Mesenchymal stem cell (in vitro differentiated cells and primary cell): ENCODE results near the gene SHANK2.

Experiments used
- DNase-seq: peaks from one replicate; pipeline ENCODE4 v3.0.0-alpha.2; 2013
- H2AFZ ChIP-seq: one replicate; pipeline ENCODE4 v1.6.1; 2013; ENCODE audit warnings: low read depth, mild to moderate bottlenecking, control low read depth, inconsistent platforms, low read length, moderate library complexity
- H2AK5ac ChIP-seq: 2 replicates; pipeline ENCODE4 v1.6.1; 2013; ENCODE audit warnings: low read length, moderate library complexity, mild to moderate bottlenecking, inconsistent platforms; ENCODE audit not compliant: severe bottlenecking
- H2BK120ac ChIP-seq: one replicate; pipeline ENCODE4 v1.6.1; 2013; ENCODE audit warnings: low read depth, mild to moderate bottlenecking, inconsistent platforms, low read length, moderate library complexity
- H2BK12ac ChIP-seq, 2 experiments: one replicate each; pipeline ENCODE4 v1.6.1; 2013; ENCODE audit warnings: inconsistent platforms in 2 of 2, low read length in 2 of 2, mild to moderate bottlenecking in 2 of 2, moderate library complexity in 2 of 2, control low read depth in 1 of 2
- H2BK15ac ChIP-seq: one replicate; pipeline ENCODE4 v1.6.1; 2013; ENCODE audit warnings: mild to moderate bottlenecking, low read depth, inconsistent platforms; ENCODE audit not compliant: poor library complexity, severe bottlenecking
- H2BK5ac ChIP-seq: 2 replicates; pipeline ENCODE4 v1.6.1; 2013; ENCODE audit warnings: low read depth, mild to moderate bottlenecking, low read length, control low read depth, inconsistent platforms; ENCODE audit not compliant: poor library complexity, severe bottlenecking
- H3K14ac ChIP-seq, 2 experiments: one replicate each; pipeline ENCODE4 v1.6.1; 2013; ENCODE audit warnings: inconsistent platforms in 2 of 2, low read length in 2 of 2, control low read depth in 1 of 2, mild to moderate bottlenecking in 1 of 2, moderate library complexity in 1 of 2
- H3K18ac ChIP-seq, 2 experiments: one replicate each; pipeline ENCODE4 v1.6.1; 2013; ENCODE audit warnings: inconsistent platforms in 2 of 2, low read length in 2 of 2, control low read depth in 1 of 2, low read depth in 1 of 2, mild to moderate bottlenecking in 1 of 2
- H3K23ac ChIP-seq, 2 experiments: one replicate each; pipeline ENCODE4 v1.6.1; 2013; ENCODE audit warnings: inconsistent platforms in 2 of 2, low read length in 2 of 2, mild to moderate bottlenecking in 2 of 2, moderate library complexity in 2 of 2, control low read depth in 1 of 2
- H3K27ac ChIP-seq: 2 replicates; pipeline ENCODE4 v1.5.1; 2013; ENCODE audit warnings: mild to moderate bottlenecking, moderate library complexity, low read length, control low read depth, inconsistent platforms; ENCODE audit not compliant: poor library complexity, severe bottlenecking
- H3K27me3 ChIP-seq, 2 experiments: 2 replicates each; pipeline versions ENCODE4 v1.6.1 to v1.7.0; 2013; ENCODE audit warnings: low read length in 2 of 2, mild to moderate bottlenecking in 2 of 2, moderate library complexity in 2 of 2, control low read depth in 1 of 2, inconsistent platforms in 1 of 2; ENCODE audit not compliant: control insufficient read depth in 1 of 2, insufficient read depth in 1 of 2
- H3K36me3 ChIP-seq, 2 experiments: 2 replicates each; pipeline versions ENCODE4 v1.6.1 to v1.7.0; 2013; ENCODE audit warnings: low read length in 2 of 2, control low read depth in 1 of 2, inconsistent platforms in 1 of 2, low read depth in 1 of 2, mild to moderate bottlenecking in 1 of 2; ENCODE audit not compliant: insufficient read depth in 2 of 2, control insufficient read depth in 1 of 2
- H3K4ac ChIP-seq, 2 experiments: one replicate each; pipeline ENCODE4 v1.6.1; 2013; ENCODE audit warnings: inconsistent platforms in 2 of 2, low read length in 2 of 2, mild to moderate bottlenecking in 2 of 2, moderate library complexity in 2 of 2, control low read depth in 1 of 2, low read depth in 1 of 2
- H3K4me1 ChIP-seq: 2 replicates; pipeline ENCODE4 v1.6.1; 2013; ENCODE audit warnings: low read depth, low read length, control low read depth; ENCODE audit not compliant: control insufficient read depth, insufficient read depth
- H3K4me2 ChIP-seq: 2 replicates; pipeline ENCODE4 v1.6.1; 2013; ENCODE audit warnings: low read length, mild to moderate bottlenecking, inconsistent platforms; ENCODE audit not compliant: poor library complexity, severe bottlenecking
- H3K4me3 ChIP-seq, 2 experiments: 2 replicates each; pipeline versions ENCODE4 v1.5.1 to v1.7.0; 2013; ENCODE audit warnings: low read length in 2 of 2, mild to moderate bottlenecking in 2 of 2, control low read depth in 1 of 2, low read depth in 1 of 2; ENCODE audit not compliant: insufficient read depth in 1 of 2
- H3K79me1 ChIP-seq: replicated peaks from 2 replicates; pipeline ENCODE4 v1.6.1; 2013; ENCODE audit warnings: mild to moderate bottlenecking, control low read depth, low read length, inconsistent platforms; ENCODE audit not compliant: poor library complexity, severe bottlenecking
- H3K9ac ChIP-seq: 2 replicates; pipeline ENCODE4 v1.7.0; 2013; ENCODE audit warnings: mild to moderate bottlenecking, low read length, moderate library complexity
- H3K9me3 ChIP-seq: 2 replicates; pipeline ENCODE4 v1.7.0; 2013; ENCODE audit warnings: mild to moderate bottlenecking, low read length; ENCODE audit not compliant: control insufficient read depth
- H4K8ac ChIP-seq: one replicate; pipeline ENCODE4 v1.6.1; 2013; ENCODE audit warnings: inconsistent platforms, mild to moderate bottlenecking, low read length, moderate library complexity
- H4K91ac ChIP-seq: one replicate; pipeline ENCODE4 v1.6.1; 2013; ENCODE audit warnings: mild to moderate bottlenecking, low read length, inconsistent platforms
- WGBS: methylation state at CpG from one replicate; pipeline ENCODE4 v1.1.7; 2013; ENCODE audit warnings: mixed read lengths; 5-methylcytosine and 5-hydroxymethylcytosine counted together

The SHANK2 gene

DNA sequence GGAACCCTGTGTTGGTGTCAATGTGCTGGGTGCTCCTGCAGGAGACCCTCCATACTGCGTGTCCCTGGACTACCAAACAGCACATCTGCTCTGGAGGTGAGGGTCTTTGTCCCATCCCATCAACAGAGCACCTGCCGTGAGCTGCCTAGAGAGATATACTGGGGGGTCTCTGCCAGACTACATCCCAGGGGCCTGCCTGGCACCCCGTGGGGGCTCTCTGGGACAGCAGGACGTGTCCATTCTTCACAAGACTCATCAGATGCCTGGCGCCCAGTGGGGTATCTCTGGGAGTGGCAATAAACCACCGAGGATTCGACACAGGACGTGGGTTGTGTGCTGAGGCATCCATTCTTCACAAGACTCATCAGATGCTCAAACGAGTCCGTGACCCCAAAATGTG, 42.7 kb downstream of the SHANK2 start:
- Histone ChIP-seq H3K9me3 (no peaks in the 10 kb centered on the region), H4K8ac (peak overlapping the region; percentile 67), H2BK120ac (no peak overlapping the region), H3K4me3 (no peak overlapping the region), H3K27me3 (peaks cover 3 to 9% of the 10 kb centered on the region in 2 experiments), H2BK5ac (no peak overlapping the region), H2AFZ (no peak overlapping the region), H3K18ac (peak overlapping the region in 1 of 2 experiments; percentile 59), H3K9ac (no peak overlapping the region), H3K14ac (no peak overlapping the region), H3K36me3 (peaks cover 0 to 15% of the 10 kb centered on the region in 2 experiments), H2BK12ac (no peak overlapping the region), H3K4me2 (no peak overlapping the region), H3K4me1 (peaks cover 26% of the 10 kb centered on the region), H4K91ac (peak overlapping the region; percentile 23), H3K23ac (no peak overlapping the region), H3K4ac (no peak overlapping the region), H3K79me1 (peaks cover 15% of the 10 kb centered on the region), H2AK5ac (no peak overlapping the region), H3K27ac (no peak overlapping the region), H2BK15ac (no peak overlapping the region)
- WGBS = 77% methylated on average over 10 of the region's 10 CpGs
- DNase-seq = no peak

DNA sequence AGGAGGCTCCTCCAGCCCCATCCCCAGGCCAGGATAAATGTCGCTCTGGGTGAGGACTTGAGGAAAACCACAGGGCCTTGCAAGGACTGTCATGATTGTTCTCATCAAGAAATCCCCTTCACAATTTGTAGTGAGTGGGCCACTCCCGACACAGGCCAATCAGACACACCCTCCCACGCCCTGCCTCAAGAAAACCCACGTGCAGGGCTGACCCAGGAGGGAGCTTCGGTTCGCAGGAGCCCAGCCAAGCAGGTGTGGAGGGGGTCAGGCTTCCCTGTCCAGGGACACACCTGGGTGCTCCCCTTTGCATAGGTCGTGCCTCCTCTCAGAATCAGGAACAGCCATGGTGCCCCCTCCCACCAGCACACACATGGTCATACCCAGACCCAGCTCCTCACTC, 43.2 kb downstream of the SHANK2 start:
- peak overlapping the region in 1 of 2 experiments; percentile 65 for H2BK12ac ChIP-seq
- no peak overlapping the region for H3K4me2 ChIP-seq
- no peak overlapping the region for H3K9ac ChIP-seq
- H2AK5ac ChIP-seq = no peak overlapping the region
- H3K27me3 ChIP-seq = peaks cover 3 to 5% of the 10 kb centered on the region in 2 experiments
- no peak overlapping the region for H3K27ac ChIP-seq
- H3K4me3 ChIP-seq = no peak overlapping the region
- DNase-seq = no peak
- H2BK120ac ChIP-seq = no peak overlapping the region
- no peak overlapping the region for H2BK15ac ChIP-seq
- H3K9me3 ChIP-seq = no peaks in the 10 kb centered on the region
- H3K4ac ChIP-seq = no peak overlapping the region
- H2BK5ac ChIP-seq = no peak overlapping the region
- H3K18ac ChIP-seq = peak overlapping the region in 1 of 2 experiments; percentile 59
- peaks cover 12% of the 10 kb centered on the region for H3K79me1 ChIP-seq
- WGBS = 89% methylated on average over 7 of the region's 7 CpGs
- H3K14ac ChIP-seq = peak overlapping the region in 1 of 2 experiments; percentile 69
- peak overlapping the region; percentile 67 for H4K8ac ChIP-seq
- no peak overlapping the region for H2AFZ ChIP-seq
- H3K23ac ChIP-seq = peak overlapping the region in 1 of 2 experiments; percentile 46
- H4K91ac ChIP-seq = peak overlapping the region; percentile 23
- H3K36me3 ChIP-seq = peaks cover 0 to 12% of the 10 kb centered on the region in 2 experiments
- H3K4me1 ChIP-seq = peaks cover 31% of the 10 kb centered on the region

DNA sequence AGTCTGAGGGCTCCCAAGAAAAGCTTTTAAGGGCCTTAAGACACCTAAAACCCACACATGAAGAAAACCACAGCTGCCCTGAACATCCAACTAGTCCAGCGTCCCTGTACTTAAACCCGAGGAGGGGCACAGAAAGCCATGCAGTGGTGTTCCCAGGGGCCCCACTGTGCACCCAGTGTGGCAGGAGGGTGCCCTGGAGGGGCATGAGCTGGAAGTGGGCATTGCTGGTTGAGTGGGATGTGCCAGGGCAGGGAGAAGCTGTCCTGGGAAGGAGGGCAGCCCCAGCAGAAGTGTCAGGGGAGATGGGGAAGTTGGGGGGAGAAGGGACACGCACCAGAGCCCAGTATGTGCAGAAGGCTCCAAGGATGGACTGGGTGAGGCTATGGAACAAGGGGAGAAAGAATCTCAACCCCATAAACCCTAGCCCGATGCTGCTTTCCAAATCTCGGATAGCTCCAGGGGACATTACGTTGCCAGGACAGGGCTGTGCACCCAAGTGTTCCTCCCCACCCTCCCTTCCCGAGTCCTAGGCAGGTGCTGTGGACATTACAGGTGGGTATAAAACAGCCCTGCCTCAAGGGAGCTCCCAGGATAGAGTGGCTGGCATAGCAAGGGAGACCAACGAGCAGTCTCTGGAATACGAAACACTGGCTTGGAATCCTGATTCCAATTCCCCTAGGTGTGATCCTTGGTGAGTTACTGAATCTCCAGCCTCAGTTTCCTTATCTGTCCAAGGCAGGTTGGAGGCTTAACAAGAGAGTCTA, 44.2 kb downstream of the SHANK2 start:
- DNase-seq = no peak
- Histone ChIP-seq H2AFZ (no peak overlapping the region), H3K18ac (peak overlapping the region; percentile 16 to 47), H2AK5ac (peak overlapping the region; percentile 34), H3K9me3 (no peaks in the 10 kb centered on the region), H3K36me3 (peaks cover 0 to 12% of the 10 kb centered on the region in 2 experiments), H3K4me2 (no peak overlapping the region), H4K91ac (peak overlapping the region; percentile 62), H2BK15ac (no peak overlapping the region), H3K79me1 (peaks cover 10% of the 10 kb centered on the region), H3K23ac (no peak overlapping the region), H3K9ac (no peak overlapping the region), H3K27me3 (peaks cover 0 to 3% of the 10 kb centered on the region in 2 experiments), H3K27ac (no peak overlapping the region), H3K14ac (peak overlapping the region in 1 of 2 experiments; percentile 12), H3K4me1 (peaks cover 32% of the 10 kb centered on the region), H2BK5ac (no peak overlapping the region), H4K8ac (peak overlapping the region; percentile 62), H3K4me3 (no peak overlapping the region), H2BK12ac (no peak overlapping the region), H3K4ac (peak overlapping the region in 1 of 2 experiments; percentile 9), H2BK120ac (no peak overlapping the region)
- 75% methylated on average over 5 of the region's 9 CpGs for WGBS

DNA sequence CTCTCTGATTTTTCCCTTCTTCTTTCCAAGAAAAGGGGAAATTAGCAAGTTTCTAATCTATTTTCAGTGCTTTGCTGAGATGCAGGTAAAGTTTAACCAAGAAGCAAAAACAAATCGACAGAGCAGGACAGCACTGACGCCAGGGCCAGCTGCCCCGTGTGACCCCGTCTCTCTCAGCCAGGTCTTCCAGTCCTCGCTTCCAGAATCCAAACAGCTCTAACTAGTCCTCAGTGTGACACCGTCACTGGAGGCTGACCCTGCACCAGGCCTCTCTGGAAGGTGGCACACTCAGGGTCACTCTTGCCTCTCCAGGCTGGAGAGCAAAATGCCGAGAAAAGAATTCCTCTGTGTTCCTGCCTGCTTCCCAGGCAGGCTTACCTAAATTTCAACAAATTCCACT, 44.8 kb downstream of the SHANK2 start:
- Histone ChIP-seq H3K79me1 (peaks cover 11% of the 10 kb centered on the region), H3K27ac (no peak overlapping the region), H3K4ac (peak overlapping the region; percentile 35 to 55), H3K9me3 (no peaks in the 10 kb centered on the region), H3K36me3 (peaks cover 0 to 12% of the 10 kb centered on the region in 2 experiments), H2AK5ac (no peak overlapping the region), H3K23ac (no peak overlapping the region), H2AFZ (no peak overlapping the region), H2BK120ac (no peak overlapping the region), H3K4me3 (no peak overlapping the region), H3K4me1 (peaks cover 32% of the 10 kb centered on the region), H2BK5ac (no peak overlapping the region), H4K8ac (no peak overlapping the region), H3K4me2 (peak overlapping the region; percentile 19), H2BK12ac (peak overlapping the region in 1 of 2 experiments; percentile 67), H3K14ac (no peak overlapping the region), H2BK15ac (no peak overlapping the region), H3K18ac (peak overlapping the region in 1 of 2 experiments; percentile 46), H4K91ac (peak overlapping the region; percentile 11), H3K27me3 (peaks cover 0 to 2% of the 10 kb centered on the region in 2 experiments), H3K9ac (no peak overlapping the region)
- 84% methylated on average over 6 of the region's 7 CpGs for WGBS
- no peak for DNase-seq
